Endodermal cell (in vitro differentiated cells): ENCODE results near the gene CLEC3B. TPM values are rescaled to one million over a fixed set of nuclear protein-coding genes. Genes with fewer than 3 reads are reported as not detected.

Experiments
- DNase-seq: peaks from one replicate; pipeline ENCODE4 v3.0.0-alpha.2; 2017
- H3K27ac ChIP-seq: 2 replicates; pipeline ENCODE4 v1.5.1; 2013; ENCODE audit warnings: mild to moderate bottlenecking, low read depth, low read length, moderate library complexity
- H3K27me3 ChIP-seq: 2 replicates; pipeline ENCODE4 v1.6.1; 2013; ENCODE audit warnings: mild to moderate bottlenecking, low read length, moderate library complexity; ENCODE audit not compliant: insufficient read depth, control insufficient read depth, poor library complexity, severe bottlenecking
- H3K36me3 ChIP-seq: 2 replicates; pipeline ENCODE4 v1.7.0; 2013; ENCODE audit warnings: mild to moderate bottlenecking, low read length, moderate library complexity; ENCODE audit not compliant: control insufficient read depth, insufficient read depth
- H3K4me1 ChIP-seq: one replicate; pipeline ENCODE4 v1.7.0; 2013; ENCODE audit warnings: low read length; ENCODE audit not compliant: control insufficient read depth, insufficient read depth
- H3K4me3 ChIP-seq: 2 replicates; pipeline ENCODE4 v1.5.1; 2013; ENCODE audit warnings: mild to moderate bottlenecking, low read length, moderate library complexity
- H3K9ac ChIP-seq: 2 replicates; pipeline ENCODE4 v1.6.1; 2013; ENCODE audit warnings: mild to moderate bottlenecking, low read length, moderate library complexity; ENCODE audit not compliant: poor library complexity, severe bottlenecking; ENCODE audit errors: extremely low read depth
- H3K9me3 ChIP-seq: 2 replicates; pipeline ENCODE4 v1.6.1; 2013; ENCODE audit warnings: mild to moderate bottlenecking, low read length, moderate library complexity; ENCODE audit not compliant: control insufficient read depth
- H3K27ac Mint-ChIP-seq: 2 replicates; pipeline ENCODE4 v1.8.0; 2020; ENCODE audit warnings: mixed read lengths
- H3K27me3 Mint-ChIP-seq: 2 replicates; pipeline ENCODE4 v1.8.0; 2021; ENCODE audit warnings: mild to moderate bottlenecking, mixed read lengths; ENCODE audit not compliant: insufficient read depth
- H3K36me3 Mint-ChIP-seq: 2 replicates; pipeline ENCODE4 v1.8.0; 2020; ENCODE audit warnings: low read depth, mixed read lengths
- H3K4me1 Mint-ChIP-seq: 2 replicates; pipeline ENCODE4 v1.8.0; 2020; ENCODE audit warnings: mixed read lengths
- H3K4me3 Mint-ChIP-seq: 2 replicates; pipeline ENCODE4 v1.8.0; 2020; ENCODE audit warnings: mild to moderate bottlenecking, moderate library complexity, mixed read lengths
- H3K9me3 Mint-ChIP-seq: 2 replicates; pipeline ENCODE4 v1.8.0; 2020; ENCODE audit warnings: mild to moderate bottlenecking, mixed read lengths
- WGBS, 2 experiments: methylation state at CpG; one replicate each; pipeline versions ENCODE4 v1.1.5 to v1.1.7; 2013; ENCODE audit warnings: missing lambda C conversion rate in 2 of 2, mixed read lengths in 1 of 2; ENCODE audit not compliant: insufficient coverage in 1 of 2, insufficient read length in 1 of 2; 5-methylcytosine and 5-hydroxymethylcytosine counted together
- total RNA-seq, 2 donors: library from RNA; stranded (reverse); fragmentation: NEBNext Ultra II Directional in 1 of 2; extraction: Animal tissue kit (Norgen Biotek cat#: 25700) in 1 of 2; gene quantifications; 2 replicates in 1 of 2; 3 replicates in 1 of 2; pipeline ENCODE4 v1.2.1, GENCODE V29; 2021
- TF ChIP-seq, protein P1 (sequence below): fragments of 200-600 bp; sonication (generic); conservative IDR thresholded peaks from 2 replicates; pipeline ENCODE4 v1.5.0; 2021; ENCODE audit warnings: antibody characterized with exemption, mild to moderate bottlenecking

Gene CLEC3B
- total RNA-seq, 2 donors from 2014 or later: not detected

- Histone ChIP-seq H3K27ac (no peak overlapping the region), H3K9me3 (no peaks in the 10 kb centered on the region), H3K4me1 (peaks cover 17% of the 10 kb centered on the region), H3K27me3 (no peaks in the 10 kb centered on the region), H3K9ac (no peak overlapping the region), H3K4me3 (no peak overlapping the region), H3K36me3 (no peaks in the 10 kb centered on the region)
- H3K9me3 Mint-ChIP-seq: no peaks in the 10 kb centered on the region
- TF ChIP-seq, protein P1, sequence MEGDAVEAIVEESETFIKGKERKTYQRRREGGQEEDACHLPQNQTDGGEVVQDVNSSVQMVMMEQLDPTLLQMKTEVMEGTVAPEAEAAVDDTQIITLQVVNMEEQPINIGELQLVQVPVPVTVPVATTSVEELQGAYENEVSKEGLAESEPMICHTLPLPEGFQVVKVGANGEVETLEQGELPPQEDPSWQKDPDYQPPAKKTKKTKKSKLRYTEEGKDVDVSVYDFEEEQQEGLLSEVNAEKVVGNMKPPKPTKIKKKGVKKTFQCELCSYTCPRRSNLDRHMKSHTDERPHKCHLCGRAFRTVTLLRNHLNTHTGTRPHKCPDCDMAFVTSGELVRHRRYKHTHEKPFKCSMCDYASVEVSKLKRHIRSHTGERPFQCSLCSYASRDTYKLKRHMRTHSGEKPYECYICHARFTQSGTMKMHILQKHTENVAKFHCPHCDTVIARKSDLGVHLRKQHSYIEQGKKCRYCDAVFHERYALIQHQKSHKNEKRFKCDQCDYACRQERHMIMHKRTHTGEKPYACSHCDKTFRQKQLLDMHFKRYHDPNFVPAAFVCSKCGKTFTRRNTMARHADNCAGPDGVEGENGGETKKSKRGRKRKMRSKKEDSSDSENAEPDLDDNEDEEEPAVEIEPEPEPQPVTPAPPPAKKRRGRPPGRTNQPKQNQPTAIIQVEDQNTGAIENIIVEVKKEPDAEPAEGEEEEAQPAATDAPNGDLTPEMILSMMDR: no peak
- no peak overlapping the region for H3K4me3 Mint-ChIP-seq
- H3K36me3 Mint-ChIP-seq: no peaks in the 10 kb centered on the region
- peaks cover 42% of the 10 kb centered on the region for H3K4me1 Mint-ChIP-seq
- 86 to 100% methylated on average over 1 to 3 of the region's 3 CpGs for WGBS, 2 experiments
- no peak for DNase-seq
- H3K27me3 Mint-ChIP-seq: peaks cover 51% of the 10 kb centered on the region
- no peak overlapping the region for H3K27ac Mint-ChIP-seq
These were observed 31.5 kb downstream of the CLEC3B start for GRCh38 chr3:45057557-45057956.

- no peaks in the 10 kb centered on the region for H3K27me3 ChIP-seq
- H3K9me3 ChIP-seq: no peaks in the 10 kb centered on the region
- TF ChIP-seq, protein P1: no peak
- no peak overlapping the region for H3K4me3 ChIP-seq
- no peak overlapping the region for H3K27ac Mint-ChIP-seq
- H3K27ac ChIP-seq: no peak overlapping the region
- H3K4me1 Mint-ChIP-seq: peaks cover 42% of the 10 kb centered on the region
- no peaks in the 10 kb centered on the region for H3K36me3 ChIP-seq
- H3K9me3 Mint-ChIP-seq: no peaks in the 10 kb centered on the region
- no peak for DNase-seq
- H3K36me3 Mint-ChIP-seq: no peaks in the 10 kb centered on the region
- H3K27me3 Mint-ChIP-seq: peaks cover 37% of the 10 kb centered on the region
- H3K4me1 ChIP-seq: peaks cover 17% of the 10 kb centered on the region
- no peak overlapping the region for H3K4me3 Mint-ChIP-seq
- WGBS, 2 experiments: 92% methylated on average over 2 of the region's 2 CpGs; no CpG with 5 or more reads in 1 of the 2 experiments
- no peak overlapping the region for H3K9ac ChIP-seq
These were observed 33.0 kb downstream of the CLEC3B start for GRCh38 chr3:45059132-45059531.

DNA sequence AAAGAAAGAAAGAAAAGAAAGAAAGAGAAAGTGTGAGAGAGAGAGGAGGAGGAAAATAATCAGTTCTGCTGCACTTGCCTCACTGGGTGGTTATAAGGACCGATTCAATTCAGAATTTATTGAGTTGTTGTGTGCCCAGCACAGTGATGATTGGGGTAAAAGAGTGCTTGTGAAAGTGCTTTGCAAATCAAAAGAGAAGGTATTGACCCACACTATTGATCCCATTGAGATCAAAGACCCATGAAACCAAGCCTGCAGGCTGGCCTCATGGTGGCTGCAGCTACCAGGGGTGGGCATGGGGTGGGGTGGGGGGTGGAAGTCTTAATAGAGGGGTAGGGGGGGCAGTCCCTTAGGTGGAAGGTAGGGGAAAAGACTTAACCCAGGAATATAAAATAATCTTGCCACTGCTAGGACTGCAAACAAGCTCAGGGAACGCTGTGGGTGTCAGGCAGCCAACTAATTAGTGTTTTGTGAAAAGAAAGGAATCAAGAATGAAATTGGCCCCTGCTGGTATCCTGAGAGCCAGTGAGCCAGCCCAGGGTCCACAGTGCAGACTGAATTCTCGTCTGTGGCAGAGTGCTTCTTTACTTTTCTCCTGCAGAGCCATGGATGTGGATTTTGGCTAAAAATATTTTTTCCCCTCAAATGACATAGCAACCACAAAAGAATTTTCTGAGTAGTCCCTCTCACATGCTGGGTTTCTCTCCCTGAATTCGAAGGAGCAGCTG, 34.2 kb downstream of the CLEC3B start:
- H3K4me3 Mint-ChIP-seq: no peak overlapping the region
- no peak overlapping the region for H3K9ac ChIP-seq
- 27 to 33% methylated on average over 4 of the region's 4 CpGs for WGBS, 2 experiments

More for the DNA sequence above, 34.2 kb downstream of the CLEC3B start:
- no peaks in the 10 kb centered on the region for H3K27me3 ChIP-seq
- H3K27ac ChIP-seq: no peak overlapping the region
- H3K4me3 ChIP-seq: no peak overlapping the region
- no peaks in the 10 kb centered on the region for H3K36me3 ChIP-seq
- TF ChIP-seq, protein P1: no peak
- peaks cover 17% of the 10 kb centered on the region for H3K4me1 ChIP-seq
- no peaks in the 10 kb centered on the region for H3K9me3 ChIP-seq
- Mint-ChIP-seq H3K4me1 (peaks cover 42% of the 10 kb centered on the region), H3K36me3 (no peaks in the 10 kb centered on the region), H3K9me3 (no peaks in the 10 kb centered on the region), H3K27me3 (peaks cover 34% of the 10 kb centered on the region), H3K27ac (no peak overlapping the region)
- DNase-seq: peak; percentile 64
